HG02798 (cell line): ENCODE data around the gene RAD51B.

Experiments
- ATAC-seq: cut with Tn5 transposase; IDR thresholded peaks from one replicate; pipeline ENCODE4 v1.9.1; 2021; ENCODE audit warnings: mild to moderate bottlenecking; ENCODE audit not compliant: unreplicated experiment, poor library complexity

The RAD51B gene

GRCh38 chr14:68236582-68237458, 417.2 kb downstream of the RAD51B start:
- ATAC-seq = no peak

GRCh38 chr14:68238551-68238950, 419.0 kb downstream of the RAD51B start:
- ATAC-seq = no peak

GRCh38 chr14:68238976-68239375, 419.4 kb downstream of the RAD51B start:
- ATAC-seq = no peak

GRCh38 chr14:68239988-68240771, 420.6 kb downstream of the RAD51B start:
- ATAC-seq = no peak

GRCh38 chr14:68241862-68242487, 422.4 kb downstream of the RAD51B start:
- no peak for ATAC-seq

- no peak for ATAC-seq
Measured at GRCh38 chr14:68243450-68244010, 424.0 kb downstream of the RAD51B start.

GRCh38 chr14:68244262-68244980, 424.8 kb downstream of the RAD51B start:
- no peak for ATAC-seq

GRCh38 chr14:68245146-68246073, 425.8 kb downstream of the RAD51B start:
- no peak for ATAC-seq

GRCh38 chr14:68246074-68246785, 426.7 kb downstream of the RAD51B start:
- no peak for ATAC-seq

- no peak for ATAC-seq
Measured at GRCh38 chr14:68246786-68247105, 427.2 kb downstream of the RAD51B start.

GRCh38 chr14:68247274-68247673, 427.7 kb downstream of the RAD51B start:
- ATAC-seq = no peak

GRCh38 chr14:68247676-68248268, 428.2 kb downstream of the RAD51B start:
- ATAC-seq = no peak

GRCh38 chr14:68248481-68249255, 429.1 kb downstream of the RAD51B start:
- no peak for ATAC-seq

GRCh38 chr14:68249661-68250451, 430.3 kb downstream of the RAD51B start:
- ATAC-seq = no peak

- ATAC-seq = no peak
Measured at GRCh38 chr14:68250927-68251768, 431.6 kb downstream of the RAD51B start.

GRCh38 chr14:68251769-68252100, 432.2 kb downstream of the RAD51B start:
- ATAC-seq = no peak
